ENCODE data around the gene PDE2A.

- no peak for TF ChIP-seq CTCF (IDR thresholded peaks at IDR 0.05)
- TF ChIP-seq, protein P1, sequence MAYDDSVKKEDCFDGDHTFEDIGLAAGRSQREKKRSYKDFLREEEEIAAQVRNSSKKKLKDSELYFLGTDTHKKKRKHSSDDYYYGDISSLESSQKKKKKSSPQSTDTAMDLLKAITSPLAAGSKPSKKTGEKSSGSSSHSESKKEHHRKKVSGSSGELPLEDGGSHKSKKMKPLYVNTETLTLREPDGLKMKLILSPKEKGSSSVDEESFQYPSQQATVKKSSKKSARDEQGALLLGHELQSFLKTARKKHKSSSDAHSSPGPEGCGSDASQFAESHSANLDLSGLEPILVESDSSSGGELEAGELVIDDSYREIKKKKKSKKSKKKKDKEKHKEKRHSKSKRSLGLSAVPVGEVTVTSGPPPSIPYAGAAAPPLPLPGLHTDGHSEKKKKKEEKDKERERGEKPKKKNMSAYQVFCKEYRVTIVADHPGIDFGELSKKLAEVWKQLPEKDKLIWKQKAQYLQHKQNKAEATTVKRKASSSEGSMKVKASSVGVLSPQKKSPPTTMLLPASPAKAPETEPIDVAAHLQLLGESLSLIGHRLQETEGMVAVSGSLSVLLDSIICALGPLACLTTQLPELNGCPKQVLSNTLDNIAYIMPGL (CRISPR knock-in tag; IDR thresholded peaks at IDR 0.05; ENCODE audit: borderline replicate concordance), result no peak
- TF ChIP-seq EHF (CRISPR knock-in tag; IDR thresholded peaks at IDR 0.05), result no peak
- no peak for TF ChIP-seq CHD2 (IDR thresholded peaks at IDR 0.05; ENCODE audit: low read length, partially characterized antibody)
- no peak for TF ChIP-seq MYC (IDR thresholded peaks at IDR 0.05; ENCODE audit: borderline replicate concordance, low read length)
- TF ChIP-seq PBX3 (IDR thresholded peaks at IDR 0.05), result no peak
- TF ChIP-seq RAD21 (conservative IDR thresholded peaks at IDR 0.05 in 1 of 2, IDR thresholded peaks at IDR 0.05 in 1 of 2), result no peak
These were observed 105.4 kb downstream of the PDE2A start for GRCh38 chr11:72568861-72569260.

Measured in A549 (cell line).